ENCODE results near the gene ZBTB16.

DNA sequence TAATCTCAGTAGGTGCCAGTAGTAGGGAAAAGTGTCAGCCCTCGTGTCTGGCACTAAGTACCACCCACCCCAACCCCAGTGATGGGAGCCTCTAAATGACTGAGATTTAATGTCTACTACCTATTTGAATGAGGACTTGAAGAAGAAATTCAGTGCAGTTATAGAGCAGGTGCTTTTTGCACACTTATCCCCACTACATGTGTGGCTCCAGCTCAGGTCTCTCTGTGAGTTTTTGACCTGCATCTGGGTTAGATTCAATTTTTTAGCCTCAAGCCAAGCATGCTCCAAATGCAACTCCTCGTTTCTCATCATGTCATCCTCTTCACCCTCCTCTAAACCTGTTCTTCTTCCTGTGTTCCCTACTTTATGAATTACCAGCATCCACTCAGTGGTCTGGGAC lies 211.8 kb downstream of the ZBTB16 start:
- TF ChIP-seq CTCF (IDR thresholded peaks at IDR 0.05; ENCODE audit: extremely low read depth in 1 of 2, insufficient read depth in 1 of 2, low read depth in 1 of 2, low read length in 2 of 2), result no peak
- no peak for TF ChIP-seq EZH2 (IDR thresholded peaks at IDR 0.05; ENCODE audit: borderline replicate concordance, low read depth, low read length, severe bottlenecking)
- no peak for TF ChIP-seq MYC (IDR thresholded peaks at IDR 0.05; ENCODE audit: low read depth, low read length)
- TF ChIP-seq POLR2A (IDR thresholded peaks at IDR 0.05; ENCODE audit: low read depth, low read length), result no peak
- no peak for TF ChIP-seq MAX (IDR thresholded peaks at IDR 0.05; ENCODE audit: insufficient read depth, insufficient read length)
- no peak for TF ChIP-seq POLR2AphosphoS5 (IDR thresholded peaks at IDR 0.05; ENCODE audit: insufficient read depth, low read depth, low read length)

All from endothelial cell of umbilical vein (primary cell).